ENCODE data around the gene RAP1GAP.

The RAP1GAP gene

DNA sequence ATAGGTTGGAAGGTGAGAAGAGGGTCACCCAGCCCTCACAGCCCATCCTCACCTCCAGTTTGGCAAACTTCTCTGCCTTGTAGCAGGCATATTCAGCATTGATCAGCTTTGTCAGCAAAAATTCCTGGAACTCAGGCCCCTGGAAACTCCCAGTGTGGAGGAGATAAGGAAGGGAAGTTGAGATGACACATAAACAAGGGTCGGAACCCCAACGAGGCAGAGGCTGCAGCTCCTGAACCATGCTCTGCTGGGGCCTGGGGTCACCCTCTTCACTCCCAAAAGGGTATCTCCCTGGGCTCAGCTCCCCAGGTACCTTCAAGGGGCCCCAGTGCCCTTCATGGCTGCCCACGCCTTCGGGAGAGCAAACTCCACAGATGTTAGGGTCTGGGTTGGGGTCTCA is 60.4 kb downstream of the RAP1GAP start:
- no peak for DNase-seq (ENCODE audit: low read depth)

GRCh38 chr1:21607549-21608529 is 61.3 kb downstream of the RAP1GAP start:
- DNase-seq (ENCODE audit: low read depth): peak; percentile 7

GRCh38 chr1:21605964-21606705 is 63.0 kb downstream of the RAP1GAP start:
- DNase-seq (ENCODE audit: low read depth): no peak

GRCh38 chr1:21605012-21605715 is 64.0 kb downstream of the RAP1GAP start:
- DNase-seq (ENCODE audit: low read depth): no peak

GRCh38 chr1:21604208-21604957 is 64.8 kb downstream of the RAP1GAP start:
- DNase-seq (ENCODE audit: low read depth): no peak

GRCh38 chr1:21603177-21604138 is 65.7 kb downstream of the RAP1GAP start:
- no peak for DNase-seq (ENCODE audit: low read depth)

GRCh38 chr1:21601278-21602048 is 67.7 kb downstream of the RAP1GAP start:
- no peak for DNase-seq (ENCODE audit: low read depth)

DNA sequence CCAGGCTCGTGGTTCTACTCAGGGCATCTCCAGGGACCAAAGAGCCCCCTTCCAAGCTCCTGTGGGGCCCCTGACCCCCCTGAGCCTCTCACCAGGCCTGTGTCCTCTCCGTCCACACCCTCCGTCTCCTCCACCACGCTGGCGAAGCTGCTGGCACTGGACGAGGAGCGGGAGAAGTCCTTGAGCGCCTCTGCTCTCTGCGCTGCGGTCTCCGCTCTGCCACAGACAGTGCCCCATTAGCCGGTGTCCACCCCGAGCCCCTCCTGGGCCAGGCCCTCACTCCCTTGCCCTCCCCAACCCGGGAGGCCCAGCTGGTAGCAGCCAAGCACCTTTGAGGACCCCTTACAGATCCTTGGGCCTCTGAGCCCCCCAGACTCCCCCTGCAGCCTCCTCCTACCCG is 69.8 kb downstream of the RAP1GAP start:
- no peak for DNase-seq (ENCODE audit: low read depth)

- DNase-seq (ENCODE audit: low read depth): no peak
Measured at GRCh38 chr1:21598904-21599303, 70.3 kb downstream of the RAP1GAP start.

DNA sequence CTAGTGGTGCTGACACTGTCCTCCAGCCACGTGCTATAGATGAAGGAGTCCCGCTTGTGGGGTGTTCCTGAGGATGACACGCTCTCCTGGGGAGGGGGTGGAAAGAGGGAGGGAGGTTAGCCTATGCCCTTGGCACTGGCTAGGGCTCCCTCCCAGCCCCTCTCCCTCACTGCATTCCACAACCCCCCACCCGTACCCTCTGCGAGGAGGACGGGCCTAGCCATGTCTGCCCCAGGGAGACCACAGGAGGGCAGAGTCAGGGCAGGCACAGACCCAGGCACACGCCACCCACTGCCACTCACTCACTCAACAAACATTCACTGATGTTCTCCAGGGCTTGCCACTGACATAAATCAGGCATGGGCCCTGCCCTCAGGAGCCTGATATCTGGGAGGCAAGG is 70.7 kb downstream of the RAP1GAP start:
- no peak for DNase-seq (ENCODE audit: low read depth)

DNA sequence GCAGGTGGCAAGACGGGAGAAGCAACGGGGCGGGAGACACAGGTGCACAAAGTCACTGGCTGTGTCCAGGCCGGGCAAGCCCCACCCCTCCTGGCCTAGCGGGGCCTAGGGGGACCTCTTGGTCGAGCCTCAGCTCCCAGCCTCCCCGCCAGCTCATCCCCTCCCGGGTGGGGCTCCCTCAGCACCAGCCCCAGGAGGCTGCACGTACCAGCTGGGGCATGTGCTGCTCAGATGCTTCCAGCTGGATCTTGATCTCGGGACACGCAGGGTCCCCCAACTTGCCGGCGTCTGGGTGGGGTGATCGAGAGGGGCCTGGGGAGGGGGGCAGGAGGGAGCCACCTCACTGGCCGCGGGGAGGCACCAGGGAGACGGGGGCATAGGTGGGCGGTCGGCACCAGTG is 71.4 kb downstream of the RAP1GAP start:
- no peak for DNase-seq (ENCODE audit: low read depth)

DNA sequence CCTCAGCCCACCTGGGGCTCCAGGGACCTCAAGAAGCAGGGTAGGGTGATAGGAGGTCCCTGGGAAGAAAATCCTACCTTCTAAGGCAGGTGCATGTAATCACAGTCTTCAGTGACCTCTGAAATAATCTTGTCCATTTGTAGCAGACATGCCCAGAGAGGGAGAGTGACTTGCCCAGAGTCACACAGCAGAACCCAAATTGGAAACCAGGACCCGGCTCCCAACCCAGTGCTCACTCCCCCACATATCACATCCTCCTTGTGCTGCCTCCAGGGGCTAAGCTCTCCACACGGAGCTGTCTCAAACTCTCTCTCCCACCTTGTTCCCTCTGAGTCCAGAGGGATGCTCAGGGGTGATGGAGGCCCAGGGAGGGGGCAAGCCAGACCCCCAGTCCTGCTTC is 72.5 kb downstream of the RAP1GAP start:
- DNase-seq (ENCODE audit: low read depth): no peak

- DNase-seq (ENCODE audit: low read depth): no peak
Measured at GRCh38 chr1:21596174-21596573, 73.0 kb downstream of the RAP1GAP start.

GRCh38 chr1:21594935-21595897 is 73.9 kb downstream of the RAP1GAP start:
- no peak for DNase-seq (ENCODE audit: low read depth)

GRCh38 chr1:21594501-21594900 is 74.7 kb downstream of the RAP1GAP start:
- no peak for DNase-seq (ENCODE audit: low read depth)

DNA sequence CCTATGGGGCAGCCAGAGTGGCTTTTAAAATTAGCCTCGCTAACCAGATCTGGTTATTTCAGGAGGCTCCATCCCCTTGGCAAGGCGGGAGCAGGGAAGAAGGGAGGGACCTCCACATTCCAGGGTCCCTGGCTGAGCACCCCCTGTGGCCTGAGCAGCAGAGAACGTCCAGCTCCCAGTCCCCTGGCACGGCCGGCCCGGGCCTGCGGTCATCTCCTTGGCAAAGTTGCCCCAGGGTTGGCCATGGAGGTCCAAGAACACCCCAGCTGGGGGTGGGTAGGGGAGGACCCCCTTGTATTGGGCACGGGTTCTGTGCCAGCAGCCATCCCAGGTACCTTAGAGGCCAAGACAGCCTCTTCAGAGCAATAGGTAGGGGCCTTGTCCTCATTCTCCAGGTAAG is 75.9 kb downstream of the RAP1GAP start:
- DNase-seq (ENCODE audit: low read depth): no peak

GRCh38 chr1:21592086-21592865 is 76.9 kb downstream of the RAP1GAP start:
- DNase-seq (ENCODE audit: low read depth): no peak

- DNase-seq (ENCODE audit: low read depth): no peak
Measured at GRCh38 chr1:21590934-21591333, 78.2 kb downstream of the RAP1GAP start.
